Smooth muscle cell (in vitro differentiated cells): ENCODE measurements around the gene ATRN. TPM values are rescaled to one million over a fixed set of nuclear protein-coding genes. Genes with fewer than 3 reads are reported as not detected.

Experiments used
- DNase-seq: peaks from one replicate; lab custom pipeline; 2025; ENCODE audit not compliant: unreplicated experiment; lab: John Stamatoyannopoulos, UW
- H2AFZ ChIP-seq: fragments of 200-600 bp; sonication (generic); 2 replicates; pipeline ENCODE4 v1.6.0; 2016; ENCODE audit warnings: antibody characterized with exemption, low read depth, mild to moderate bottlenecking
- H3F3A ChIP-seq: fragments of 200-600 bp; sonication (generic); 2 replicates; pipeline ENCODE4 v1.6.0; 2017; ENCODE audit warnings: antibody characterized with exemption, low read depth
- H3K27ac ChIP-seq: fragments of 200-600 bp; sonication (generic); 2 replicates; pipeline ENCODE4 v1.5.1; 2016; ENCODE audit warnings: low read depth, mild to moderate bottlenecking
- H3K27me3 ChIP-seq: fragments of 200-600 bp; sonication (generic); 2 replicates; pipeline ENCODE4 v1.6.1; 2016; ENCODE audit warnings: low read depth, mild to moderate bottlenecking
- H3K36me3 ChIP-seq: fragments of 200-600 bp; sonication (generic); 2 replicates; pipeline ENCODE4 v1.5.1; 2016; ENCODE audit warnings: low read depth
- H3K4me1 ChIP-seq: fragments of 200-600 bp; sonication (generic); 2 replicates; pipeline ENCODE4 v1.5.1; 2016; ENCODE audit warnings: low read depth
- H3K4me2 ChIP-seq: fragments of 200-600 bp; sonication (generic); 2 replicates; pipeline ENCODE4 v1.6.0; 2016; ENCODE audit warnings: mild to moderate bottlenecking
- H3K4me3 ChIP-seq: fragments of 200-600 bp; sonication (generic); 2 replicates; pipeline ENCODE4 v1.5.1; 2016; ENCODE audit warnings: mild to moderate bottlenecking
- H3K79me2 ChIP-seq: fragments of 200-600 bp; sonication (generic); 2 replicates; pipeline ENCODE4 v1.6.0; 2016; ENCODE audit warnings: low read depth, mild to moderate bottlenecking
- H3K9ac ChIP-seq: fragments of 200-600 bp; sonication (generic); 2 replicates; pipeline ENCODE4 v1.6.0; 2016; ENCODE audit warnings: low read depth
- H3K9me3 ChIP-seq: fragments of 200-600 bp; sonication (generic); replicated peaks from 2 replicates; pipeline ENCODE4 v1.5.1; 2016; ENCODE audit warnings: low read depth
- H4K20me1 ChIP-seq: fragments of 200-600 bp; sonication (generic); 2 replicates; pipeline ENCODE4 v1.6.0; 2016; ENCODE audit warnings: low read depth
- CTCF ChIP-seq: fragments of 200-600 bp; sonication (generic); IDR thresholded peaks from 2 replicates; pipeline ENCODE4 v1.5.1; 2017; ENCODE audit warnings: borderline replicate concordance, mild to moderate bottlenecking, antibody characterized with exemption; ENCODE audit not compliant: insufficient read depth, poor library complexity, severe bottlenecking
- WGBS: methylation state at CpG from one replicate; pipeline ENCODE4 v1.1.7; 2016; ENCODE audit warnings: low lambda C conversion rate; 5-methylcytosine and 5-hydroxymethylcytosine counted together
- polyA plus RNA-seq: library from polyadenylated mRNA; unstranded; fragments of >200 nt; fragmentation: Nextera tagmentation; extraction: Ambion mirVana; gene quantifications from 2 replicates; pipeline ENCODE4 v1.2.1, GENCODE V29; 2016
- total RNA-seq: library from RNA; depleted of rRNA; stranded (reverse); fragments of >200 nt; gene quantifications from 2 replicates; pipeline ENCODE4 v1.2.3, GENCODE V29; 2014

ATRN gene
- total and polyA plus RNA-seq, 2 experiments from 2014 or later = 17.9 to 44.0 TPM

- Histone ChIP-seq H3K4me2 (no peak overlapping the region), H3K36me3 (no peaks in the 10 kb centered on the region), H3K9ac (no peak overlapping the region), H3K79me2 (no peaks in the 10 kb centered on the region), H3K27me3 (no peaks in the 10 kb centered on the region), H3K9me3 (no peaks in the 10 kb centered on the region), H4K20me1 (no peaks in the 10 kb centered on the region), H3K27ac (no peak overlapping the region), H3F3A (no peaks in the 10 kb centered on the region), H3K4me1 (no peaks in the 10 kb centered on the region), H3K4me3 (no peak overlapping the region), H2AFZ (no peak overlapping the region)
- no peak for DNase-seq
- TF ChIP-seq CTCF = no peak
- WGBS = 66% methylated on average over 2 of the region's 2 CpGs
Measured at GRCh38 chr20:3629893-3630292, 159.1 kb downstream of the ATRN start.

GRCh38 chr20:3630429-3630828 lies 159.6 kb downstream of the ATRN start:
- H3K4me3 ChIP-seq = no peak overlapping the region
- H3K27ac ChIP-seq = no peak overlapping the region
- H3F3A ChIP-seq = no peaks in the 10 kb centered on the region
- no peaks in the 10 kb centered on the region for H3K4me1 ChIP-seq
- 85% methylated on average over 8 of the region's 8 CpGs for WGBS
- no peaks in the 10 kb centered on the region for H3K36me3 ChIP-seq
- no peak overlapping the region for H3K4me2 ChIP-seq
- no peaks in the 10 kb centered on the region for H4K20me1 ChIP-seq
- H3K9me3 ChIP-seq = no peaks in the 10 kb centered on the region
- no peak for TF ChIP-seq CTCF
- no peaks in the 10 kb centered on the region for H3K79me2 ChIP-seq
- no peaks in the 10 kb centered on the region for H3K27me3 ChIP-seq
- no peak for DNase-seq
- no peak overlapping the region for H3K9ac ChIP-seq
- no peak overlapping the region for H2AFZ ChIP-seq

GRCh38 chr20:3631534-3631933 lies 160.7 kb downstream of the ATRN start:
- Histone ChIP-seq H3K4me2 (no peak overlapping the region), H3K4me3 (no peak overlapping the region), H2AFZ (no peak overlapping the region), H3F3A (no peaks in the 10 kb centered on the region), H3K9me3 (no peaks in the 10 kb centered on the region), H3K9ac (no peak overlapping the region), H3K4me1 (no peaks in the 10 kb centered on the region), H3K27ac (no peak overlapping the region), H4K20me1 (no peaks in the 10 kb centered on the region), H3K27me3 (no peaks in the 10 kb centered on the region), H3K36me3 (no peaks in the 10 kb centered on the region), H3K79me2 (no peaks in the 10 kb centered on the region)
- 87% methylated on average over 5 of the region's 5 CpGs for WGBS
- no peak for TF ChIP-seq CTCF
- no peak for DNase-seq

- Histone ChIP-seq H3K4me1 (no peaks in the 10 kb centered on the region), H3K9ac (no peak overlapping the region), H2AFZ (no peak overlapping the region), H3K4me2 (no peak overlapping the region), H3F3A (no peaks in the 10 kb centered on the region), H3K9me3 (no peaks in the 10 kb centered on the region), H4K20me1 (no peaks in the 10 kb centered on the region), H3K79me2 (no peaks in the 10 kb centered on the region), H3K4me3 (no peak overlapping the region), H3K27ac (no peak overlapping the region), H3K27me3 (no peaks in the 10 kb centered on the region), H3K36me3 (no peaks in the 10 kb centered on the region)
- TF ChIP-seq CTCF = no peak
- no peak for DNase-seq
- 96% methylated on average over 7 of the region's 7 CpGs for WGBS
Measured at GRCh38 chr20:3632311-3633004, 161.6 kb downstream of the ATRN start.
